GM12891 (cell line): ENCODE data around the gene ZNF536.
"Not testable (repeated sequence)": the region's sequence is repeated elsewhere in the genome, so short reads cannot be mapped to it uniquely, and the experiment has no call there.

ENCODE experiments used
- DNase-seq: peaks from one replicate; pipeline ENCODE4 v3.0.0; 2011; ENCODE audit warnings: low spot score; ENCODE audit not compliant: insufficient read length
- FAIRE-seq: peaks from 2 replicates; lab custom pipeline; 2011; peaks lifted over from hg19 to GRCh38; lab: Jason Lieb, UNC
- PAX5 ChIP-seq: IDR thresholded peaks from 2 replicates; pipeline ENCODE4 v1.6.1; 2011; ENCODE audit warnings: low read length, moderate library complexity, mild to moderate bottlenecking; ENCODE audit not compliant: insufficient read depth, severe bottlenecking
- POLR2A ChIP-seq: IDR thresholded peaks from 2 replicates; pipeline ENCODE4 v1.6.1; 2011; ENCODE audit warnings: low read depth, low read length, control low read depth
- POLR2AphosphoS5 ChIP-seq: IDR thresholded peaks from 2 replicates; pipeline ENCODE4 v1.6.1; 2011; ENCODE audit warnings: low read depth, low read length, control low read depth
- POU2F2 ChIP-seq: IDR thresholded peaks from 2 replicates; pipeline ENCODE4 v1.6.1; 2011; ENCODE audit warnings: low read depth, mild to moderate bottlenecking, control low read depth, low read length, moderate library complexity
- SPI1 ChIP-seq: IDR thresholded peaks from 2 replicates; pipeline ENCODE4 v1.6.1; 2011; ENCODE audit warnings: low read depth, low read length, control low read depth
- TAF1 ChIP-seq: IDR thresholded peaks from 2 replicates; pipeline ENCODE4 v1.6.1; 2011; ENCODE audit warnings: low read depth, low read length, control low read depth

ZNF536 gene

DNA sequence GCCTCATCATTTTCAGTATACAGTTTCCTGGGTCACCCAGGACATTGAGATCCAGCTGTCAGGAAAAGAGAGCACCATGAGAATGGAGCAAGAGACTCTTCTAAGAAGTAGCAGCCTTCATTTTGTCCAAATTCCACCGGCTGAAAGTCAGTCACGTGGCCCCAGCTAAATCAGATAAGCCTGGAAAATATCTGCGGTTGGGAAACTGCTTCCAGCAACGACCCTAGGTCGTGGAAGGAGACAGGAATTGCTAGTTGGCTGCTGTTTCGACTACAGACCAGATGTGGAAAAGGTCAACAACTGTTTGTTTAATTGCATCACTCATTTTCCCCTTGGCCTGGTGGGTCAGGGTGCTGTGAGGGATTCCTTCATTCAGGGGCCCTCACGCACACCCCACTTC, 107.0 kb downstream of the ZNF536 start:
- DNase-seq (no peak), FAIRE-seq (no peak)
- TF ChIP-seq POLR2AphosphoS5, result no peak
- no peak for TF ChIP-seq SPI1
- no peak for TF ChIP-seq TAF1
- TF ChIP-seq PAX5, result no peak
- no peak for TF ChIP-seq POLR2A
- no peak for TF ChIP-seq POU2F2

DNA sequence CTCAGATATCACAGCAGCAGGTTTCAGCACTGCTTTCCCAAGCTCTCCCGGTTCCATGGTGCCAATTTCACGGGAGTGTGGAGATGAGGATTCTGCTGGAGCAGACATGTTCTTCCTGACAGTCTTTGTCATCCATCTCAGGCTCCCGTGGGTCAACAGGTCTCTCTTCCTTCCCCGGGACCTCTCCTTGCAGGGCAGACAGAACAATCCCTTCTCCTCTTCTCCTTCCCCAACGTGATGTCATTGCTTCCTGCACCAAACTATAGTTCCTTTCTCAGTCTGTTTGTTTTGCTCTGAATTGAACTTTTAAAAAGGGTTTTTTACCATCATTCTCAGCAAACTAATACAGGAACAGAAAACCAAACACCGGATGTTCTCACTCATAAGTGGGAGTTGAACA, 107.9 kb downstream of the ZNF536 start:
- no peak for DNase-seq
- TF ChIP-seq SPI1 (no peak), PAX5 (no peak), TAF1 (no peak), POU2F2 (no peak), POLR2A (no peak), POLR2AphosphoS5 (no peak)
- FAIRE-seq, result no peak

DNA sequence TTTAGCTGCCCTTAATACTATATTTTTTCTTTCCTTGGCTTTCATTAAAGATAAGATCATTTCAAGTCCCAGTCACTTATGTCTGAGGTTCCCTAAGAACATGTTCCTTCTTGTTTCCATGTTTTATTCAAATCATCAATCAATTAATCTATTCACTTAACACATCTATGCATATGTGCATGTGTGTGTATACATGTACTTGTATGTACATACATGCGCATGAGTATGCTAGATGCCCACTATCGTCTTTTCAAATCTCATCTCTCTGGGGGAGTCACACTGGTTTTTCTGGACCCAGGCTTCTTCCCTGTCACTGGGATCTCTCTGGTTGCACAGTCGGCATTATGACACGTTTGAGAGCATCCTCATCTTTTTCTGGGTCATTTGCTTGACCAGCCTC, 108.9 kb downstream of the ZNF536 start:
- no peak for DNase-seq
- no peak for FAIRE-seq

DNA sequence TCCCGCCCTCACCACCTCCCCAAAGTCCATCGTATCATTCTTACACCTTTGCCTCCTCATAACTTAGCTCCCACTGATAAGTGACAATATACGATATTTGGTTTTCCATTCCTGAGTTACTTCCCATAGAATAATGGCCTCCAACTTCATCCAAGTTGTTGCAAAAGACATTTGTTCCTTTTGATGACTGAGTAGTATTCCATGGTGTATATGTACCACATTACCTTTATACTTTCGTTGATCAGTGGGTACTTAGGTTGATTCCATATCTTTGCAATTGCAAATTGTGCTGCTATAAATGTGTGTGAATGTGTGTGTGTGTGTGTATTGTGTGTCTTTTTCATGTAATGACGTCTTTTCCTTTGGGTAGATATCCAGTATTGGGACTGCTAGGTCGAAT, 109.6 kb downstream of the ZNF536 start:
- TF ChIP-seq TAF1 (no peak), SPI1 (no peak), POLR2AphosphoS5 (no peak), POU2F2 (no peak), PAX5 (no peak), POLR2A (no peak)
- FAIRE-seq, result no peak
- DNase-seq, result no peak

More for the DNA sequence above, 108.9 kb downstream of the ZNF536 start:
- TF ChIP-seq SPI1 (no peak), POLR2AphosphoS5 (no peak)

DNA sequence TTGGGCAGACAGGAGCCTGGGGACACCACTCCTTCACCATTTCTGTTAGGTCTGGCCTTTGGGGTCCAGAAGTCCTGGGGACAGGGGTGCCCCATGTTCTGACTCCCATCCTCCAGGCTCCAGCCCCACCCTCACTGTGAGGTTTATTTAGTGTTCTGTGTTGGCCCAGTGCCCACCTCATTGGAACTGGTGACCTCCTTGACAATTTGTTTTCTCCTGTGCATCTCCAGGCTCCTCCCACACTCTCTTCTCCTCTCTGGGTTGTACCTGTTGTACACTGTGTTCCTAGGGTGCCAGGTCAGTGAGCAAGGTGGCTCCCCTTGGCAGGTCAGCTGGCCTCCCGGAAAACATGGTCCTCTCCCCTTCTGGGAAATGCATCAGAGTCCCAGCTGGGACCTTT, 110.8 kb downstream of the ZNF536 start:
- no peak for FAIRE-seq
- TF ChIP-seq TAF1 (no peak), POLR2A (no peak), POU2F2 (no peak), SPI1 (no peak), PAX5 (no peak), POLR2AphosphoS5 (no peak)
- DNase-seq, result no peak

DNA sequence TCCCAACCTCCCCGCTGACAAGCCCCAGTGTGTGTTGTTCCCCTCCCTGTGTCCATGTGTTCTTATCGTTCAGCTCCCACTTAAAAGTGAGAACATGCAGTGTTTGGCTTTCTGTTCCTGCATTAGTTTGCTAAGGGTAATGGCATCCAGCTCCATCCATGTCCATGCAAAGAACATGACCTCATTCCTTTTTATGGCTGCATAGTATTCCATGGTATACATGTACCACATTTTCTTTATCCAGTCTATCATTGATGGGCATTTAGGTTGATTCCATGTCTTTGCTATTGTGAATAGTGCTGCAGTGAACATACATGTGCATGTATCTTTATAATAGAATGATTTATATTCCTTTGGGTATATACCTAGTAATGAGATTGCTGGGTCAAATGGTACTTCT, 114.1 kb downstream of the ZNF536 start:
- FAIRE-seq, DNase-seq: not testable (repeated sequence)

DNA sequence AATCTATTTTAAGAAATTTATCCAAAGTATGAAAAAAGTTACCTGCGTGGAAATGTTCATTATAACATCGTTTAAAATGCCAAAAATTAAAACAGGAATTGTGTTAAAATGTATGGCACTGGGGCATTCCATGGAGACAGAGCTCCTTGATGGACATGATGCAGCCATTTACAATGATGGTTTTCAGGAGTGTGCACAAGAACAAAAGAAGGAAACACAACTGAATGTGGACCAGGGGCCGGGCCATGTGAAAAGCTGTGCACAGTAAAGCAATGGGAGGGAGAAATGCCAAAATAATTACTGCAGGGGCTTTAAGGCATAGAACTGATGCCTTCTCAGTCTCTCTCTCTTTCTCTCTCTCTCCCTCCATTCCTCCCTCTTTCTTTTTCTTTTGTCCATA, 115.0 kb downstream of the ZNF536 start:
- TF ChIP-seq POLR2AphosphoS5 (no peak), SPI1 (no peak), TAF1 (no peak), POU2F2 (no peak), PAX5 (no peak), POLR2A (no peak)
- FAIRE-seq, result no peak
- DNase-seq, result no peak

DNA sequence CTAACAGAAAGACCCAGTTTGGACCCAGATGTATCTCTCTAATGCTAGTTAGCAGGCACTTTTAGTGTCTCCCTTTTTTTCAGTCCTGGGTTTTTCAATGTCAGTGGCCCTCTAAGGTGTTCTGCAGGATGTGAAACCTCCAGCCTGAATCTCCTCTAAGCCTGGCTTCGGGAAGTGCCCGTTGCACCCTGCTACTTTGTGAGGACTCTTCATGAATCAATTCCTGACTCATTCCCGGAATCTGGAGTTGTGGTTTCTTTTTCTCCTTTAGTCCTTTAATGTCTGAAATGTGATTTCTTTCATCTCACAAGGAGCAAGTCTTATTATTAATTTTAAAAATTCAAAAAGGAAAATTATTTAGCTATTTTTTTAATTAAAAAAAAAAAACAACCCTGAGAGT, 116.0 kb downstream of the ZNF536 start:
- TF ChIP-seq TAF1 (no peak), SPI1 (no peak), POLR2A (no peak)
- no peak for FAIRE-seq
- DNase-seq, result no peak

DNA sequence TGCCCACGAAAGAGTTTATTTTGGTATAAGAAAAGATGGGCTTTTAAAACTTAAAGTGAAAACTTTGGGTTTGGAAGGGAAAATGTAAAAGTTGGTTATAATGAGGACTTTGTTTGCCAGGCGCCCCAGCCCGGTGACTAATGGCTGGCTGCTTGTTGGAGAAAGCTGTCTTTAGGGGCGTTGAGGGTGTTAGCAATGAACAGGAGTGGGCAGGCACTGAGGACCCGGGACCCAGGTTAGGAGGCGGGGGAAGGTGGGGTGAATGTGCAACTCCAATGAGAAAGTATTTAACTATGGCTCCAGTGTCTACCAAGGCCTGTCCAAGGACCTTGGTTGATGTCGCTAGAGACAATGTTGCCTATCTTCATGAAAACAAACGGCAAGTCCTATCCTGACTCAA, 118.6 kb downstream of the ZNF536 start:
- FAIRE-seq (no peak), DNase-seq (no peak)

DNA sequence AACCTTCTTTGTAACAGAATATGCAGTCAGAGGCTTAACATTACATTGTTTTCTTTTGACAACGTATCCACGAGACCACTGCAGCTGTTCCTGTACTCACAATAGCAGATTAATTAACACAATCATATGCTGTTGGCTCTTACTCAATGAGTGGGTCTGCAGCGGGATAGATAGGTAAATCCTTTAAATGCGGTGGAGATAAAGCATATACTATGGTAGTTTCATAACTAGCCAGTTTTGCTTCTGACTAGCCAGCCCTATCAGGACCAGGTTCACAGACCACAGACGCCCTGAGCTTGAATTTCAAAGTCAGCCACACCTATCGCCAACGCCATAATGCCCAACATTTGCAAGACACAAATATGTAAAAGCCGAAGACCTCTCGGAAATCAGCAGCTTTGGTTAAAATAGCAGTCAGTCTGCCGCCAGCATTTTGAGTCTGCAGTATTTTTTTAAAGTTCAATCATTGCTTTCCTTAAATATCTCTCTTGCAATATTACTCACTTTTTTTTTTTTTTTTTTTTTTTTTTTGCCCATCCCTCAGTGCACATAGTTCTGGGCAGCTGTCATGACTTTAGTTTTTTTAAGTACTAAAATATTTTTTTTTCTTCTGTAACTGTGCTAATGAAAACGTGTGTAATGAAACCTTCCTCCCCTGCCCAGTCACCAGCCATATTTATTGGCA, 120.5 kb downstream of the ZNF536 start:
- FAIRE-seq, result no peak
- DNase-seq, result no peak
- TF ChIP-seq POLR2A (no peak), TAF1 (no peak), POU2F2 (no peak), PAX5 (no peak), SPI1 (no peak), POLR2AphosphoS5 (no peak)

More for the DNA sequence above, 118.6 kb downstream of the ZNF536 start:
- TF ChIP-seq POU2F2, result no peak
- TF ChIP-seq SPI1, result no peak
- TF ChIP-seq TAF1, result no peak
- no peak for TF ChIP-seq POLR2AphosphoS5
- no peak for TF ChIP-seq PAX5
- TF ChIP-seq POLR2A, result no peak

DNA sequence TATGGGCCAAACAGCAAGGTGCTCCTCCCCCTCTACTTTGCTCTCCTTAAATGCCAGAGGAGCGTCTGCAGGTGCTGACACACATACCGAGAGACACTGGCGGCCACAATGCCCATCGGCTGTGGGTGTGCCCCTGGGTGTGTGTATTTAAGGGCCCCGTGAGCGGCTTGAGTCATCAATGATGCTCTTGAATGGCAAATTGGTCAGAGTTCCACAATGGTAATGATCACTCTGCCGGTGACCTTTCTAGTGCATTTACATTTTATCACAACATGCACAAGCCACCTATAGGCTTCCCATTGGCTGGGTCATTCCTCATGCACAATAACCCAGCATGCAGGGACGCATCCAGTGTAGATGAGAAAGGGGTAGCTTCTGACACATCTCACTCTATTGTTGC, 124.8 kb downstream of the ZNF536 start:
- DNase-seq (no peak), FAIRE-seq (no peak)

DNA sequence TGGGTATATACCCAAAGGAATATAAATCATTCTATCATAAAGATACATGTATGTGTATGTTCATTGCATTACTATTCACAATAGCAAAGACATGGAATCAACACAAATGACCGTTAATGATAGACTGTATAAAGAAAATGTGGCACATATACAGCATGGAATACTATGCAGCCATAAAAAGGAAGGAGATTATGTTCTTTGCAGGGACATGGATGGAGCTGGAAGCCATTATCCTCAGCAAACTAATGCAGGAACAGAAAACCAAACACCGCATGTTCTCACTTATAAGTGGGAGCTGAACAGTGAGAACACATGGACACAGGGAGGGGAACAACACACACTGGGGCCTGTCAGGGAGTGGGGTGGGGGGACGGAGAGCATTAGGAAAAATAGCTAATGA, 125.9 kb downstream of the ZNF536 start:
- DNase-seq, FAIRE-seq: not testable (repeated sequence)

More for the DNA sequence above, 124.8 kb downstream of the ZNF536 start:
- TF ChIP-seq POLR2A, result no peak
- TF ChIP-seq POLR2AphosphoS5, result no peak
- no peak for TF ChIP-seq SPI1
- TF ChIP-seq PAX5, result no peak
- TF ChIP-seq POU2F2, result no peak
- no peak for TF ChIP-seq TAF1
